Osteoblast (primary cell): ENCODE measurements around the gene CNKSR3. TPM values are rescaled to one million over a fixed set of nuclear protein-coding genes. Genes with fewer than 3 reads are reported as not detected.
A peak's percentile ranks its signal among the peaks of the same experiment; 100 is the strongest.

ENCODE experiments used
- DNase-seq: peaks from one replicate; pipeline ENCODE4 v3.0.0; 2011; ENCODE audit warnings: low spot score, mixed read lengths; ENCODE audit not compliant: insufficient read length; ENCODE audit errors: missing footprints
- H2AFZ ChIP-seq: 2 replicates; pipeline ENCODE4 v1.6.0; 2011; ENCODE audit warnings: mild to moderate bottlenecking, low read length
- H3K27ac ChIP-seq: 2 replicates; pipeline ENCODE4 v1.5.1; 2011; ENCODE audit warnings: mild to moderate bottlenecking, low read depth, low read length, moderate library complexity
- H3K27me3 ChIP-seq: 2 replicates; pipeline ENCODE4 v1.6.0; 2012; ENCODE audit warnings: mild to moderate bottlenecking, control low read depth, inconsistent platforms, low read length, moderate library complexity; ENCODE audit not compliant: insufficient read depth
- H3K36me3 ChIP-seq: 2 replicates; pipeline ENCODE4 v1.5.1; 2011; ENCODE audit warnings: mild to moderate bottlenecking, low read length, control low read depth, moderate library complexity; ENCODE audit not compliant: insufficient read depth
- H3K4me1 ChIP-seq: 2 replicates; pipeline ENCODE4 v1.5.1; 2011; ENCODE audit warnings: mild to moderate bottlenecking, low read length, control low read depth, moderate library complexity; ENCODE audit not compliant: insufficient read depth
- H3K4me2 ChIP-seq: 2 replicates; pipeline ENCODE4 v1.6.0; 2011; ENCODE audit warnings: mild to moderate bottlenecking, low read length; ENCODE audit not compliant: insufficient read depth
- H3K4me3 ChIP-seq: fragments of 200-600 bp; sonication (generic); 3 replicates; pipeline ENCODE4 v1.5.1; 2012; ENCODE audit warnings: mild to moderate bottlenecking, low read length, inconsistent platforms; ENCODE audit not compliant: insufficient read depth
- H3K79me2 ChIP-seq: 2 replicates; pipeline ENCODE4 v1.6.0; 2012; ENCODE audit warnings: mild to moderate bottlenecking, low read length, control low read depth, inconsistent platforms; ENCODE audit not compliant: insufficient read depth
- H3K9me3 ChIP-seq: 2 replicates; pipeline ENCODE4 v1.5.1; 2011; ENCODE audit warnings: low read depth, low read length, control low read depth
- H4K20me1 ChIP-seq: 2 replicates; pipeline ENCODE4 v1.6.0; 2012; ENCODE audit warnings: mild to moderate bottlenecking, low read length, control low read depth; ENCODE audit not compliant: insufficient read depth
- total RNA-seq: library from RNA; depleted of rRNA; stranded (reverse); fragments of >200 nt; gene quantifications from 2 replicates; pipeline ENCODE4 v1.2.3, GENCODE V29; 2012
- TF ChIP-seq, protein P1 (sequence below): IDR thresholded peaks from 2 replicates; pipeline ENCODE4 v1.5.1; 2011; ENCODE audit warnings: mild to moderate bottlenecking, low read depth, low read length, moderate library complexity; ENCODE audit errors: extremely low read depth

The CNKSR3 gene
- total RNA-seq, 1 donor = 5.4 TPM

DNA sequence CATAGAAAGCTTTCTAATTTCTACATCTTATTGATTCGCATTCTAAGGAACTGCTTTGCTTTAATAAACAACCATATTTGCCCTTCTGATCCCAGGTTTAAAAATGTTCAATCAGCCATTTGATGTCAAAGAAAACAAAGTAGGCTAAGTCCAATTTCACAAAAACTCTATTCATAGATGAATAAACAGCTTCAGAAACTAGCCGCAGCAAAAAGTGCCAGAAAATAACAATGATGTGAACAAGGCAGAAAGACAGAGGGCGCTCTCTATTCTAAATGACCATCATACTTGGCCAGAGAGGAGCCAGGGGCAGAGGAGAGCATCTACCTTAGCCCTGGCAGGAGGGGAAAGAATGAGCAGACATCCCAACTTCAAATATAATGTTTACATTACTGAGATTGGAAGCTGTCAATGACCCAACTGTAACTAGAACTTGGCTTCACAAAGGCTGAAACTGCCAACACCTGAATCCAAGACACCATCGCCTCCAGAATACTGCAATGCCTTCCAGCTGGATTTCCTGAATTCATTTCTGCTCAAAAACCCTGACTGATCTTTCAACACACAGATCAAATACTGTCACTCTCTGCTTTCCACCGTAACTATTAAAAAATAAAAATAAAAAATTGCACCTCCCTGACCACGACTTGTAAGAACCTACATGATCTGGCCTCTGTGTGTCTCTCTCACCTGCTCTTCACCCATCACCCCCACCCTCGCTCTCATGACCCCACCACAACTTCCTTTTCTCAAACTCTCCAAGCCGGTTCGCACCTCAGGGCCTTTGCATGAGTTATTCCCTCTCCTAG is 9.5 kb downstream of the CNKSR3 start:
- Histone ChIP-seq H3K9me3 (no peaks in the 10 kb centered on the region), H3K4me1 (no peaks in the 10 kb centered on the region)

DNA sequence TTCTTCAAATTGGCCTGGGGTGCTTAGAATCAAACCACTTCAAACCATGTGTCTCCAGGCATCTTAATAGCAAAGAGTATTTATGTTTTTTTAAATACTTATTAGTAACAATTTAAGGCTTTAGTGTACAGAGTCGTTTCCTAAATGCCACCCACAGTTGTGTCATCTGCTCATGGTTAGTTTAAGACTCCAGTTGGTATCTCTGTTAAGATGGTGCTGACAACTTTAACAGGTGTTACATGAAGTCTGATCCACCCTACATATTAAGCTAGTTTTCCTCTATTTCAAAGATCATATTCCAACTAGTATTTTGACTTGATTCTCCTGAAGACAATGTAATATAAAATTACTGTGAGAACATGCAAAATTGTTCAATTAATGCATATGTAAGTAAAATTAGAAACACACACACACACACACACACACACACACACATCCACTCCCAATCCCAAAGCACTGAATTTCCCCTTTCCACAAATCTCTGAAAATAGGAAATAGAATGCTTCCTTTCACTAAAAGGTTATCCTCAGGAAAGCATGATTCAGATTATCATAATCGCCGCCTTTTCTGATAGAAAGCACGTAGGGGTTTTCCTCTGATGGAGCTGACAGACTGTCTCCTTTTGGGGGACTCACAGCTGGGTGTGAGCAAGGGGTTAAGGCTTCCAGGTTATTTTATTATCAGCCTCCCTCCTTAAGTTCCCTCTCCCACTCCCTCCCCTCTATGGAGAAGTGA is 10.5 kb downstream of the CNKSR3 start:
- peaks cover 22% of the 10 kb centered on the region for H3K79me2 ChIP-seq
- TF ChIP-seq, protein P1, sequence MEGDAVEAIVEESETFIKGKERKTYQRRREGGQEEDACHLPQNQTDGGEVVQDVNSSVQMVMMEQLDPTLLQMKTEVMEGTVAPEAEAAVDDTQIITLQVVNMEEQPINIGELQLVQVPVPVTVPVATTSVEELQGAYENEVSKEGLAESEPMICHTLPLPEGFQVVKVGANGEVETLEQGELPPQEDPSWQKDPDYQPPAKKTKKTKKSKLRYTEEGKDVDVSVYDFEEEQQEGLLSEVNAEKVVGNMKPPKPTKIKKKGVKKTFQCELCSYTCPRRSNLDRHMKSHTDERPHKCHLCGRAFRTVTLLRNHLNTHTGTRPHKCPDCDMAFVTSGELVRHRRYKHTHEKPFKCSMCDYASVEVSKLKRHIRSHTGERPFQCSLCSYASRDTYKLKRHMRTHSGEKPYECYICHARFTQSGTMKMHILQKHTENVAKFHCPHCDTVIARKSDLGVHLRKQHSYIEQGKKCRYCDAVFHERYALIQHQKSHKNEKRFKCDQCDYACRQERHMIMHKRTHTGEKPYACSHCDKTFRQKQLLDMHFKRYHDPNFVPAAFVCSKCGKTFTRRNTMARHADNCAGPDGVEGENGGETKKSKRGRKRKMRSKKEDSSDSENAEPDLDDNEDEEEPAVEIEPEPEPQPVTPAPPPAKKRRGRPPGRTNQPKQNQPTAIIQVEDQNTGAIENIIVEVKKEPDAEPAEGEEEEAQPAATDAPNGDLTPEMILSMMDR = no peak
- H3K4me3 ChIP-seq = no peak overlapping the region
- H3K27me3 ChIP-seq = no peaks in the 10 kb centered on the region
- no peaks in the 10 kb centered on the region for H3K4me1 ChIP-seq
- H4K20me1 ChIP-seq = no peaks in the 10 kb centered on the region
- H3K9me3 ChIP-seq = no peaks in the 10 kb centered on the region
- no peak overlapping the region for H3K27ac ChIP-seq
- no peak overlapping the region for H3K4me2 ChIP-seq
- H2AFZ ChIP-seq = no peak overlapping the region
- no peaks in the 10 kb centered on the region for H3K36me3 ChIP-seq
- no peak for DNase-seq

More for the DNA sequence above, 9.5 kb downstream of the CNKSR3 start:
- no peak overlapping the region for H3K27ac ChIP-seq
- H3K4me3 ChIP-seq = no peak overlapping the region
- DNase-seq = peak; percentile 38
- no peaks in the 10 kb centered on the region for H4K20me1 ChIP-seq
- no peak overlapping the region for H3K4me2 ChIP-seq
- no peaks in the 10 kb centered on the region for H3K27me3 ChIP-seq
- H3K36me3 ChIP-seq = no peaks in the 10 kb centered on the region
- H3K79me2 ChIP-seq = peaks cover 22% of the 10 kb centered on the region
- H2AFZ ChIP-seq = no peak overlapping the region
- TF ChIP-seq, protein P1 = peak; percentile 43

DNA sequence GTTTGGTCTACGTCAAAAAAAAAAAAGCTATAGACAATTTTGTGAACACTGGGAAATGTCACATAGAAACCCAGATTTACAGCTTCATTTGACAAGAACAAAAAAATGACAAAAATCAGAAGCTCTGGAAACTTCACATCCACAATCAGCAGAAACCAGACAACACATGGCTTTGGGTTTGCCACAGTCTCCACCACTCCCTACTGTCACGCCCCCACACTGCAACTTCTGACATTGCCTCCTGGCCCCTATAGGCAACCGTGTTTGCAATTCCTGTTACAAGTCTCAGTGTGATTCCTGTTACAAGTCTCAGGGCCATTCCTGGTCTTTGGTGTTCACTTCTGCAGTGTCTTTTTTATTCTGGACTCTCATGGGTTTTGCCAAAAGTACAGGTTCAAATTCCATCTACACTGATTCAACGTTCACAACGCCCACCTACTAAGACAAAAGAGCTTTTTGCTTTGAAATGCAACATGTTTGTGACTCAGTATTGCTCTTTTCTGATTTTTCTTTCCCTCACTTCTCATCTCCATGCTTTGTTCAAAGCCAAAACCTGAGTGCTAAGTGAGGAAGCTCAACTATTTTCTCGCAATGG is 12.0 kb downstream of the CNKSR3 start:
- Histone ChIP-seq H3K27ac (no peak overlapping the region), H3K4me3 (no peak overlapping the region), H3K9me3 (no peaks in the 10 kb centered on the region), H3K79me2 (peaks cover 23% of the 10 kb centered on the region), H2AFZ (no peak overlapping the region), H3K4me2 (no peak overlapping the region), H3K4me1 (no peaks in the 10 kb centered on the region), H4K20me1 (no peaks in the 10 kb centered on the region), H3K36me3 (no peaks in the 10 kb centered on the region), H3K27me3 (no peaks in the 10 kb centered on the region)
- TF ChIP-seq, protein P1 = no peak
- peak; percentile 68 for DNase-seq
